Umbilical cord (tissue), 2 donors: ENCODE measurements around the gene CIRBP. TPM values are rescaled to one million over a fixed set of nuclear protein-coding genes. Genes with fewer than 3 reads are reported as not detected.
A peak's percentile ranks its signal among the peaks of the same experiment; 100 is the strongest.

Experiments
- DNase-seq: peaks from one replicate; pipeline ENCODE4 v3.0.0-alpha.2; 2015; ENCODE audit warnings: low spot score
- total RNA-seq: library from RNA; depleted of rRNA; stranded (reverse); fragments of >200 nt; gene quantifications from one replicate; pipeline ENCODE4 v1.2.3, GENCODE V29; 2014; ENCODE audit warnings: low replicate concordance; ENCODE audit not compliant: insufficient read depth

Gene CIRBP
- total RNA-seq, 1 donor from 2014 or later, result 319 TPM

GRCh38 chr19:1278713-1279660 lies 9.9 kb downstream of the CIRBP start:
- no peak for DNase-seq

- peak; percentile 85 for DNase-seq
Observed at GRCh38 chr19:1279782-1280341, 10.7 kb downstream of the CIRBP start.

GRCh38 chr19:1280636-1281568 lies 11.8 kb downstream of the CIRBP start:
- no peak for DNase-seq

GRCh38 chr19:1281569-1282287 lies 12.6 kb downstream of the CIRBP start:
- no peak for DNase-seq

GRCh38 chr19:1282588-1283206 lies 13.6 kb downstream of the CIRBP start:
- no peak for DNase-seq

GRCh38 chr19:1283207-1283916 lies 14.2 kb downstream of the CIRBP start:
- no peak for DNase-seq

- no peak for DNase-seq
Observed at GRCh38 chr19:1283917-1284292, 14.8 kb downstream of the CIRBP start.

- no peak for DNase-seq
Observed at GRCh38 chr19:1284293-1284978, 15.3 kb downstream of the CIRBP start.

- no peak for DNase-seq
Observed at GRCh38 chr19:1284979-1285736, 16.0 kb downstream of the CIRBP start.

- DNase-seq, result no peak
Observed at GRCh38 chr19:1285737-1286360, 16.7 kb downstream of the CIRBP start, which contains the start of gene EFNA2. TSS of gene EFNA2 (plus strand) at chr19:1285873. CDS start at chr19:1286169, 296 bp downstream.

- no peak for DNase-seq
Observed at GRCh38 chr19:1286487-1287353, 17.6 kb downstream of the CIRBP start.

GRCh38 chr19:1287354-1288225 lies 18.5 kb downstream of the CIRBP start:
- DNase-seq, result no peak

- DNase-seq, result no peak
Observed at GRCh38 chr19:1288226-1288612, 19.1 kb downstream of the CIRBP start.

- no peak for DNase-seq
Observed at GRCh38 chr19:1288833-1289685, 19.9 kb downstream of the CIRBP start.

GRCh38 chr19:1289686-1290025 lies 20.5 kb downstream of the CIRBP start:
- no peak for DNase-seq
